Activated naive CD8-positive, alpha-beta T cell (primary cell): ENCODE measurements around the gene CBL.

Experiments
- H3K27ac Mint-ChIP-seq: one replicate; pipeline ENCODE4 v1.8.0; 2021; ENCODE audit warnings: mixed read lengths
- H3K27me3 Mint-ChIP-seq: one replicate; pipeline ENCODE4 v1.8.0; 2021; ENCODE audit warnings: mixed read lengths
- H3K36me3 Mint-ChIP-seq: one replicate; pipeline ENCODE4 v1.8.0; 2021; ENCODE audit warnings: mixed read lengths
- H3K4me1 Mint-ChIP-seq: one replicate; pipeline ENCODE4 v1.8.0; 2021; ENCODE audit warnings: low read depth, mixed read lengths
- H3K4me3 Mint-ChIP-seq: one replicate; pipeline ENCODE4 v1.8.0; 2021; ENCODE audit warnings: mild to moderate bottlenecking, mixed read lengths
- H3K9me3 Mint-ChIP-seq: one replicate; pipeline ENCODE4 v1.8.0; 2021; ENCODE audit warnings: low read depth, mixed read lengths

The CBL gene

DNA sequence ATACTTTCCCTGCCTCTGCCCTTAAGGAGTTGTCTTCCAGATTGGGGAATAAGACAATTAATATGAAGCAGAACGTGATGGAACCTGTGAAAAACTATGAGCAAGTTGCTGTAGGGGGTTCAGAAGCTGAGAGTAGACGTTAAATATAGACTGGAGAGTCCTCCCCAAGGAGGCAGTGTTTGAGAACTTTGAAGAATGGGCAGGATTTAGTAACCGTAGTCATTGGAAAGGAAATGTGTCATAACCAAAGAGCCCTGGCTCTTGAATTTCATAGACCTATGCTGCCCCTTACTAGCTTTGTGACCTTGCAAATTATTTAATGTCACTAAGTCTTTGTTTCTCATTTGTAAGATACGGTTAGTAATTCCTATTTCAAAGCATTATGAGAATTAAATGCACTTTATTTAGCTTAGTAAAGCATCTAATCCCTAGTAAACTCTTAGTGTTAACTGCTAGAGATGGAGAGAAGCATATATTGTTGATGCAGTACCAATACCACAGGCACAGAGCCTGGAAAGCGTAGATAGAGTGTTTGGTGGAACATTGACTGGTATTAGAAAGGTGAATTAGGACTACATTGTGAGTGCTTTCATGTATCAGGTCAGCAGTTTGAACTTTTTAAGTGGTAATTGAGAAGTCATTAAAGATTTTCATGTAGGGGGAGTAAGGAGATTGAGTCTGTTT lies 56.7 kb downstream of the CBL start:
- Mint-ChIP-seq H3K36me3 (no peaks in the 10 kb centered on the region), H3K27ac (no peak overlapping the region), H3K27me3 (no peaks in the 10 kb centered on the region), H3K4me3 (no peak overlapping the region), H3K4me1 (peaks cover 55% of the 10 kb centered on the region), H3K9me3 (no peaks in the 10 kb centered on the region)

- Mint-ChIP-seq H3K36me3 (no peaks in the 10 kb centered on the region), H3K27me3 (no peaks in the 10 kb centered on the region), H3K4me1 (peaks cover 54% of the 10 kb centered on the region), H3K4me3 (no peak overlapping the region), H3K9me3 (no peaks in the 10 kb centered on the region), H3K27ac (no peak overlapping the region)
These were observed 57.3 kb downstream of the CBL start for GRCh38 chr11:119263352-119263940.

GRCh38 chr11:119266063-119266462 lies 59.9 kb downstream of the CBL start:
- peak overlapping the region; percentile 82 for H3K4me3 Mint-ChIP-seq
- H3K9me3 Mint-ChIP-seq: no peaks in the 10 kb centered on the region

DNA sequence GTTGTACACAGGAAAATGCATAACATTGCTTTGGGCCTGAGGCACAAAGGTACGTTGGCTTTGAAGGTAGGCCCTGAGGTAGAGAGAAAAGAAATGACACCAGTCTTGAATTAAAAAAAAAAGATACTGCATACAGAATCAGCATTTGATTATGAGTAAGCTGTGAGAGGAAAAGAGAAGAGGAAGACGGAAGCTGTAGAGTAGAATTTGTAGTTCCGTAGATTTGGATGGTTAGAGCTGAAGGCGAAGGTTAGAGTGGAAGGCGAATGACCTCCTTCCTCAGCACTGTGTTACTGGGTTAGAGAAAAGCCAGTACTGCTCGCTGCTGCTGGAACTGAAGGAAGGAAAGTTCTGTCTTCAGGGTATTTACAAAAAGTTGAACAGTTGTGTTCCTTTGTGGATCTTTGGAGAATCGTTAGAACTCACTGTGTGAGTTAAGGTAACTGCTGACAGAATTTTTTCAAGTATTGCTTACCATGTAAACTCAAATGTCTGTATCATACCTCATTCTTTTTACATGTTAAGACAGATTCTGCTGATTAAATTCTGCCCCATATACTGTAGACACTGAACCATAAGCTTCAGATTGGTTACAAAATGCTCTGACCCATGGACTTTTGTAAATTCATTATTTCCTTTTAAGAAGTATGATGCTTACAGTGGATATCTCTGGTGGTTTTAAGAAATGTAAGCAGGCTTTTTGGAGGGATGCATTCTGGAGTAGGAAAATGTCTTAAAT lies 60.5 kb downstream of the CBL start:
- peak overlapping the region; percentile 95 for H3K27ac Mint-ChIP-seq
- no peaks in the 10 kb centered on the region for H3K9me3 Mint-ChIP-seq
- no peaks in the 10 kb centered on the region for H3K27me3 Mint-ChIP-seq
- peak overlapping the region; percentile 82 for H3K4me3 Mint-ChIP-seq
- no peaks in the 10 kb centered on the region for H3K36me3 Mint-ChIP-seq
- peaks cover 45% of the 10 kb centered on the region for H3K4me1 Mint-ChIP-seq

More at GRCh38 chr11:119266063-119266462, 59.9 kb downstream of the CBL start:
- Mint-ChIP-seq H3K36me3 (no peaks in the 10 kb centered on the region), H3K27ac (peak overlapping the region; percentile 95), H3K27me3 (no peaks in the 10 kb centered on the region), H3K4me1 (peaks cover 44% of the 10 kb centered on the region)

GRCh38 chr11:119267645-119268044 lies 61.5 kb downstream of the CBL start:
- Mint-ChIP-seq H3K4me3 (peak overlapping the region; percentile 82), H3K27ac (peak overlapping the region; percentile 95), H3K9me3 (no peaks in the 10 kb centered on the region), H3K36me3 (no peaks in the 10 kb centered on the region), H3K27me3 (no peaks in the 10 kb centered on the region), H3K4me1 (peaks cover 45% of the 10 kb centered on the region)

- Mint-ChIP-seq H3K27me3 (no peaks in the 10 kb centered on the region), H3K27ac (no peak overlapping the region), H3K9me3 (no peaks in the 10 kb centered on the region), H3K4me1 (peaks cover 13% of the 10 kb centered on the region), H3K4me3 (no peak overlapping the region), H3K36me3 (peaks cover 5% of the 10 kb centered on the region)
These were observed 67.6 kb downstream of the CBL start for GRCh38 chr11:119273721-119274120.

GRCh38 chr11:119277660-119278059 lies 71.5 kb downstream of the CBL start:
- no peaks in the 10 kb centered on the region for H3K9me3 Mint-ChIP-seq
- H3K27ac Mint-ChIP-seq: no peak overlapping the region
- H3K27me3 Mint-ChIP-seq: no peaks in the 10 kb centered on the region
- peaks cover 14% of the 10 kb centered on the region for H3K36me3 Mint-ChIP-seq
- H3K4me1 Mint-ChIP-seq: peaks cover 18% of the 10 kb centered on the region
- no peak overlapping the region for H3K4me3 Mint-ChIP-seq

GRCh38 chr11:119282495-119282894 lies 76.4 kb downstream of the CBL start:
- Mint-ChIP-seq H3K36me3 (peaks cover 13% of the 10 kb centered on the region), H3K4me1 (peaks cover 26% of the 10 kb centered on the region), H3K4me3 (no peak overlapping the region), H3K9me3 (no peaks in the 10 kb centered on the region), H3K27me3 (no peaks in the 10 kb centered on the region), H3K27ac (peak overlapping the region; percentile 19)

DNA sequence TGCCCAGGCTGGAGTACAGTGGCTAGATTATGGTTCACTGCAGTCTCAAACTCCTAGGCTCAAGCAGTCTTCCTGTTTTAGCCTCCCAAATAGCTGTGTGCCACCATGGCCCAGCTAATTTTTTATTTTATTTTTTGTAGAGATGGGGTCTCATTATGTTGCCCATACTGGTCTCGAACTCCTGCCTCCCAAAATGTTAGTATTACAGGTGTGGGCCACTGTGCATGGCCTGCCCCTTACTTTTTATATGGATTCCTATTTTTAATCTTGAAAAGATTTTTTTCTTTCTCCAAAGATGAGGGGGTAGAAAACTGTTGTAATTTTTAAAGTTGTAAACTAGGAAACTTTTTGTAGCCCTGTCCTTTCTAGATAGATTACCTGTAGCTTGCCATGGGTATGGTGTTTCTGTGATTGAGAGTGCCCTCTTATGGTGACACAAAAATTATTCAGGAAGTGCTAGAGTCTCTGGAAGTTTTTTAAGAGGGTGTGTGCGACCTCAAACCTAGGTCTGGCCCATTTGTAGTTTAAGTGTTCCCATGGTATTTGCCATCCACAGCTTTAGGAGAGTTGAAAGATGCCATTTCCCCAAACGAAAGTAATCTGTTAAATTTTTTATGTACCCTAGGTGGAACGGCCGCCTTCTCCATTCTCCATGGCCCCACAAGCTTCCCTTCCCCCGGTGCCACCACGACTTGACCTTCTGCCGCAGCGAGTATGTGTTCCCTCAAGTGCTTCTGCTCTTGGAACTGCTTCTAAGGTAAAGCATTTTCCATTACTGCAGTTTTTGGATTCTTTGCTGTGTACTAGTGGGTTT lies 78.4 kb downstream of the CBL start:
- Mint-ChIP-seq H3K4me1 (peaks cover 26% of the 10 kb centered on the region), H3K27ac (peak overlapping the region; percentile 16), H3K4me3 (no peak overlapping the region), H3K27me3 (no peaks in the 10 kb centered on the region), H3K36me3 (peaks cover 14% of the 10 kb centered on the region), H3K9me3 (no peaks in the 10 kb centered on the region)

DNA sequence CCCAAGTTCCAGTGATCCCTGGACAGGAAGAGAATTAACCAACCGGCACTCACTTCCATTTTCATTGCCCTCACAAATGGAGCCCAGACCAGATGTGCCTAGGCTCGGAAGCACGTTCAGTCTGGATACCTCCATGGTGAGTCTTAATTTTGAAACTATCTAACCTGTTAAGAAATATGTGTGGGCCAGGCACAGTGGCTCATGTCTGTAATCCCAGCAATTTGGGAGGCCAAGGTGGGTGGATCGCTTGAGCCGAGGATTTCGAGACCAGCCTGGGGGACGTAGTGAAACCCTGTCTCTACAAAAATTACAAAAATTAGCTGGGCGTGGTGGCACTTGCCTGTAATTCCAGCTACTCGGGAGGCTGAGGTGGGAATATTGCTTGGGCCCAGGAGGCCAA lies 79.3 kb downstream of the CBL start:
- H3K9me3 Mint-ChIP-seq: no peaks in the 10 kb centered on the region
- H3K4me3 Mint-ChIP-seq: no peak overlapping the region
- H3K27ac Mint-ChIP-seq: no peak overlapping the region
- peaks cover 26% of the 10 kb centered on the region for H3K4me1 Mint-ChIP-seq
- peaks cover 14% of the 10 kb centered on the region for H3K36me3 Mint-ChIP-seq
- H3K27me3 Mint-ChIP-seq: no peaks in the 10 kb centered on the region

DNA sequence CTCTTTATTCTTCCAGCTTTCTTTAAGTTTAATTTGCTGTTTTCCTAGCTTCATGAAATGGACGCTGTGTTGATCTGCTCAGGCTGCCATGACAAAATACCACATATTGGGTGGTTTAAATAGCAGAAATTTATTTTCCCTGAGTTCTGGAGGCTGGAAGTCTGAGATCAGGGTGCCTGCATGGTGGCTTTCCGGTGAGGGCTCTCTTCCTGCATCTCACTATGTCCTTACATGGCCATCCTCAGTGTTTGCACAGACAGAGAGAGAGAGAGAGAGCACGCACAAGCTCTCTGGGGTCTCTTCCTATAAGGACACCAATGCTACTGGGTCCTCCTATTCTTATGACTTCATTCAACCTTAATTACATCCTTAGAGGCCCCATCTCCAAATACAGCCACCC lies 82.1 kb downstream of the CBL start:
- Mint-ChIP-seq H3K36me3 (peaks cover 9% of the 10 kb centered on the region), H3K4me3 (no peak overlapping the region), H3K27ac (no peak overlapping the region), H3K27me3 (no peaks in the 10 kb centered on the region), H3K9me3 (no peaks in the 10 kb centered on the region), H3K4me1 (peaks cover 8% of the 10 kb centered on the region)

- Mint-ChIP-seq H3K9me3 (no peaks in the 10 kb centered on the region), H3K27ac (no peak overlapping the region), H3K4me3 (no peak overlapping the region), H3K4me1 (no peaks in the 10 kb centered on the region), H3K27me3 (no peaks in the 10 kb centered on the region), H3K36me3 (peaks cover 7% of the 10 kb centered on the region)
These were observed 84.9 kb downstream of the CBL start for GRCh38 chr11:119290894-119291497.

DNA sequence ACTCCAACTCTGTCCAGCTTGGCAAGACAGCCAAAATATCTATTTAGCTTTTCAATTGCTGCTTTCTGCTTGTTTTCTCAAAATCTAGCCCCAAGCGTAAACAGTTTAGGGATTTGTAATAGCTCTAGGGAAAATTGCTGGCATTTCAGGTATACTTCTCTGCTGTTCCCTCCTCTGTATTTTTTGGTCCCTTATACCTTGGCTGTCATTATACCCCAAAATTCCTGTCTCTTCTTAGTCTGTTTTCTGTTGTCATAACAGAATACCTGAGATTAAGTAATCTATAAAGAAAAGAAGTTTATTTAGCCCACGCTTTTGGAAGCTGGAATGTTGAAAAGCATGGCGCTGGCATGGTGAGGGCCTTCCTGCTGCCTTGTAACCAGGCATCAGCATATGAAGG lies 87.3 kb downstream of the CBL start:
- Mint-ChIP-seq H3K27me3 (no peaks in the 10 kb centered on the region), H3K36me3 (peaks cover 11% of the 10 kb centered on the region), H3K27ac (no peak overlapping the region), H3K4me1 (no peaks in the 10 kb centered on the region), H3K4me3 (no peak overlapping the region), H3K9me3 (no peaks in the 10 kb centered on the region)

DNA sequence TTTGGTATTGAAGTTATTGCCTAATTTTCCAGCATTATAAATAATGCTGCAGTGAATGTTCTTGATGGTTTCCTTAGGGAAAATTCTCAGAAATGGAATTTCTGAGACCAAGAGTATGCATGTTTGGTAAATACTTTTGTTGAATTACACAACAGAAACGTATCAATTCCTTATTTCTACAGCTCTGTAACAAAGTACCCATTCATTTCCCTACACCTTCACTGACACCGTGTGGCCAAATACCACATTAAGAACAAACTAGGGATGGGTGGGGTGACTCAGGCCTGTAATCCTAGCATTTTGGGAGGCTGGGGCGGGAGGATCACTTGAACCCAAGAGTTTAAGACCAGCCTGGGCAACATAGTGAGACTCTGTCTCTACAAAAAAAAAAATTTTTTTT lies 89.0 kb downstream of the CBL start:
- H3K27ac Mint-ChIP-seq: no peak overlapping the region

More for the DNA sequence above, 89.0 kb downstream of the CBL start:
- no peak overlapping the region for H3K4me3 Mint-ChIP-seq
- no peaks in the 10 kb centered on the region for H3K27me3 Mint-ChIP-seq
- H3K9me3 Mint-ChIP-seq: no peaks in the 10 kb centered on the region
- no peaks in the 10 kb centered on the region for H3K4me1 Mint-ChIP-seq
- peaks cover 11% of the 10 kb centered on the region for H3K36me3 Mint-ChIP-seq
